HUES6 (cell line): Measurements from ENCODE around the gene OXSR1.

Experiments
- H3K27ac ChIP-seq: 2 replicates; pipeline ENCODE4 v1.7.0; 2013; ENCODE audit warnings: low read depth, mild to moderate bottlenecking, low read length, inconsistent platforms
- H3K27me3 ChIP-seq: 2 replicates; pipeline ENCODE4 v1.6.1; 2013; ENCODE audit warnings: low read length; ENCODE audit not compliant: control insufficient read depth, insufficient read depth
- H3K36me3 ChIP-seq: 2 replicates; pipeline ENCODE4 v1.6.1; 2013; ENCODE audit warnings: low read length; ENCODE audit not compliant: control insufficient read depth, insufficient read depth
- H3K4me1 ChIP-seq: 2 replicates; pipeline ENCODE4 v1.6.1; 2013; ENCODE audit warnings: low read length; ENCODE audit not compliant: control insufficient read depth, insufficient read depth
- H3K4me3 ChIP-seq: 2 replicates; pipeline ENCODE4 v1.5.1; 2013; ENCODE audit warnings: low read depth, low read length
- H3K9ac ChIP-seq: one replicate; pipeline ENCODE4 v1.6.1; 2013; ENCODE audit warnings: mild to moderate bottlenecking, low read length
- H3K9me3 ChIP-seq: 2 replicates; pipeline ENCODE4 v1.6.1; 2013; ENCODE audit warnings: low read depth, low read length; ENCODE audit not compliant: control insufficient read depth, insufficient read depth

The OXSR1 gene

DNA sequence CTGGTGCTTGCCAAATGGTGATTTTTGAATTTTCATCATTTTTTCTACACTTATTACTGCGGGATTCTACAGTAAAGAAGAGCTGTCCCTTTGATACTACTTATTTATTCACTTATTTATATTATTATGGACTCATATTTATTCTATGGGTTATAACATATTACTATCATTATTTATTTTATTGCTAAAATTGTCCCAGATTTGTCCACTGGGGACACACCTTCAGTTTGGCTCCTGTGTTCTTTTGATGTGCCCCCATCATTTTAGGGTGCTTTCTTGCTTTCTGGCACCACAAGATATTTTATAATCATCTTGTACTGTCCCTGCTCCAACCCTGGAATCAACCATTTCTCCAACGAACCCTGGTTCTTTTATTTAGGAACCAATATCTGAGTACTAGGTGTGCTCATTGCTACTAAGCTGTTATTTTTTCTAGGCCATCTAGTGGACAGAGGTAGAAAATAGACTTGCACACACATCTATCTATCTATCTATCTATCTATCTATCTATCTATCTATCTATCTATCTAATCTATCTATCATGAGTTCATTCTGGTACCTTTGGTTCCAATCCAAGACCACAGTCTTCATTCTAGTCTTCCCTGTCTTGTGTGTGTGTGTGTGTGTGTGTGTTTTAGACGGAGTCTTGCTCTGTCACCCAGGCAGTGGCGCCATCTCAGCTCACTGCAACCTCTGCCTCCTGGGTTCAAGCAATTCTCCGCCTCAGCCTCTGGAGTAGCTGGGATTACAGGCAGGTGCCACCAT, 132.8 kb downstream of the OXSR1 start:
- H3K9ac ChIP-seq = no peak overlapping the region
- no peak overlapping the region for H3K27ac ChIP-seq
- no peaks in the 10 kb centered on the region for H3K36me3 ChIP-seq
- H3K4me3 ChIP-seq = no peak overlapping the region
- H3K27me3 ChIP-seq = no peaks in the 10 kb centered on the region
- no peaks in the 10 kb centered on the region for H3K4me1 ChIP-seq
- no peaks in the 10 kb centered on the region for H3K9me3 ChIP-seq
